Activated naive CD4-positive, alpha-beta T cell treated with anti-CD3 and anti-CD28 coated beads, Interleukin-2, amount 10 ng/mL, durations not matched to agents 7 days and 5 days (primary cell): Measurements from ENCODE around the gene PWWP2B.
"Not testable (repeated sequence)": the region's sequence is repeated elsewhere in the genome, so short reads cannot be mapped to it uniquely, and the experiment has no call there.

ENCODE experiments used
- CTCF ChIA-PET: fragments of 350-600 bp; sonication (Branson Sonifier 250); formaldehyde crosslinking; loops from one replicate; lab custom pipeline; 2021; ENCODE audit warnings: antibody characterized with exemption; lab: Charles Lee
- DNase-seq: peaks from one replicate; pipeline ENCODE4 v3.0.0-alpha.2; 2020
- H3K27ac Mint-ChIP-seq: one replicate; pipeline ENCODE4 v1.8.0; 2021; ENCODE audit warnings: mild to moderate bottlenecking, moderate library complexity, mixed read lengths
- H3K27me3 Mint-ChIP-seq: one replicate; pipeline ENCODE4 v1.8.0; 2021; ENCODE audit warnings: mild to moderate bottlenecking, mixed read lengths
- H3K36me3 Mint-ChIP-seq: one replicate; pipeline ENCODE4 v1.8.0; 2021; ENCODE audit warnings: mixed read lengths
- H3K4me1 Mint-ChIP-seq: one replicate; pipeline ENCODE4 v1.8.0; 2021; ENCODE audit warnings: mixed read lengths
- H3K4me3 Mint-ChIP-seq: one replicate; pipeline ENCODE4 v1.8.0; 2021; ENCODE audit warnings: mild to moderate bottlenecking, moderate library complexity, mixed read lengths
- H3K9me3 Mint-ChIP-seq: one replicate; pipeline ENCODE4 v1.8.0; 2021; ENCODE audit warnings: mixed read lengths

PWWP2B gene

GRCh38 chr10:132380986-132381385, 16.0 kb upstream of the PWWP2B start:
- not testable (repeated sequence) for H3K4me1 Mint-ChIP-seq, H3K4me3 Mint-ChIP-seq, H3K36me3 Mint-ChIP-seq, H3K27ac Mint-ChIP-seq, H3K9me3 Mint-ChIP-seq
- peaks cover 13% of the 10 kb centered on the region for H3K27me3 Mint-ChIP-seq
- peak; percentile 19 for DNase-seq
- CTCF ChIA-PET, result interaction anchor here (1.1 to 1.8 kb wide), 2 partner anchors 28 to 66 kb away, joined by 3 read pairs; no protein-coding TSS in a partner anchor

- DNase-seq, result no peak
- Mint-ChIP-seq H3K4me1 (peaks cover 9% of the 10 kb centered on the region), H3K36me3 (no peaks in the 10 kb centered on the region), H3K4me3 (no peak overlapping the region), H3K27me3 (peaks cover 21% of the 10 kb centered on the region), H3K9me3 (no peaks in the 10 kb centered on the region), H3K27ac (no peak overlapping the region)
- CTCF ChIA-PET, result interaction anchor here (1.8 kb wide), 1 partner anchor 65 kb away, joined by 3 read pairs; no protein-coding TSS in a partner anchor
Observed at GRCh38 chr10:132381741-132382140, 15.3 kb upstream of the PWWP2B start.

- peaks cover 22% of the 10 kb centered on the region for H3K27me3 Mint-ChIP-seq
- H3K27ac Mint-ChIP-seq, result no peak overlapping the region
- peak; percentile 18 for DNase-seq
- no peaks in the 10 kb centered on the region for H3K9me3 Mint-ChIP-seq
- no peak overlapping the region for H3K4me3 Mint-ChIP-seq
- H3K36me3 Mint-ChIP-seq, result no peaks in the 10 kb centered on the region
- CTCF ChIA-PET, result no interaction called here
- peaks cover 9% of the 10 kb centered on the region for H3K4me1 Mint-ChIP-seq
Observed at GRCh38 chr10:132382231-132382922, 14.6 kb upstream of the PWWP2B start.

- DNase-seq, result peak; percentile 4
- H3K36me3 Mint-ChIP-seq, result no peaks in the 10 kb centered on the region
- H3K27me3 Mint-ChIP-seq, result peaks cover 22% of the 10 kb centered on the region
- no peaks in the 10 kb centered on the region for H3K9me3 Mint-ChIP-seq
- CTCF ChIA-PET, result interaction anchor here (1.9 kb wide), 1 partner anchor 71 kb away, joined by 9 read pairs; no protein-coding TSS in a partner anchor
- H3K4me1 Mint-ChIP-seq, result peaks cover 13% of the 10 kb centered on the region
- no peak overlapping the region for H3K27ac Mint-ChIP-seq
- H3K4me3 Mint-ChIP-seq, result no peak overlapping the region
Observed at GRCh38 chr10:132383101-132383500, 13.9 kb upstream of the PWWP2B start.

- CTCF ChIA-PET, result interaction anchor here (1.9 kb wide), 1 partner anchor 71 kb away, joined by 9 read pairs; no protein-coding TSS in a partner anchor
- Mint-ChIP-seq H3K4me1 (peaks cover 13% of the 10 kb centered on the region), H3K27me3 (peaks cover 22% of the 10 kb centered on the region), H3K36me3 (no peaks in the 10 kb centered on the region), H3K9me3 (no peaks in the 10 kb centered on the region), H3K27ac (no peak overlapping the region), H3K4me3 (no peak overlapping the region)
- DNase-seq, result peak; percentile 19
Observed at GRCh38 chr10:132383751-132384196, 13.2 kb upstream of the PWWP2B start.

- no peak overlapping the region for H3K4me3 Mint-ChIP-seq
- H3K27ac Mint-ChIP-seq, result no peak overlapping the region
- peaks cover 13% of the 10 kb centered on the region for H3K4me1 Mint-ChIP-seq
- no peaks in the 10 kb centered on the region for H3K9me3 Mint-ChIP-seq
- CTCF ChIA-PET, result interaction anchor here (1.9 kb wide), 1 partner anchor 70 kb away, joined by 9 read pairs; no protein-coding TSS in a partner anchor
- no peak for DNase-seq
- H3K36me3 Mint-ChIP-seq, result no peaks in the 10 kb centered on the region
- peaks cover 22% of the 10 kb centered on the region for H3K27me3 Mint-ChIP-seq
Observed at GRCh38 chr10:132384618-132385388, 12.2 kb upstream of the PWWP2B start.

- no peak overlapping the region for H3K27ac Mint-ChIP-seq
- DNase-seq, result peak; percentile 13
- H3K36me3 Mint-ChIP-seq, result no peaks in the 10 kb centered on the region
- peaks cover 22% of the 10 kb centered on the region for H3K27me3 Mint-ChIP-seq
- H3K9me3 Mint-ChIP-seq, result no peaks in the 10 kb centered on the region
- peaks cover 13% of the 10 kb centered on the region for H3K4me1 Mint-ChIP-seq
- CTCF ChIA-PET, result no interaction called here
- H3K4me3 Mint-ChIP-seq, result no peak overlapping the region
Observed at GRCh38 chr10:132385389-132385667, 11.7 kb upstream of the PWWP2B start.

- Mint-ChIP-seq H3K4me3 (no peak overlapping the region), H3K9me3 (no peaks in the 10 kb centered on the region), H3K27ac (peak overlapping the region; percentile 64), H3K27me3 (peaks cover 22% of the 10 kb centered on the region), H3K4me1 (peaks cover 13% of the 10 kb centered on the region), H3K36me3 (no peaks in the 10 kb centered on the region)
- CTCF ChIA-PET, result no interaction called here
- peak; percentile 11 for DNase-seq
Observed at GRCh38 chr10:132385721-132386418, 11.1 kb upstream of the PWWP2B start.

- Mint-ChIP-seq H3K36me3 (no peaks in the 10 kb centered on the region), H3K4me1 (peaks cover 13% of the 10 kb centered on the region), H3K27ac (no peak overlapping the region), H3K27me3 (peaks cover 22% of the 10 kb centered on the region), H3K4me3 (no peak overlapping the region), H3K9me3 (no peaks in the 10 kb centered on the region)
- peak; percentile 18 for DNase-seq
- CTCF ChIA-PET, result no interaction called here
Observed at GRCh38 chr10:132386419-132386831, 10.6 kb upstream of the PWWP2B start.

GRCh38 chr10:132386896-132387295, 10.1 kb upstream of the PWWP2B start:
- H3K4me3 Mint-ChIP-seq, H3K27ac Mint-ChIP-seq, H3K9me3 Mint-ChIP-seq, H3K36me3 Mint-ChIP-seq: not testable (repeated sequence)
- Mint-ChIP-seq H3K4me1 (peaks cover 10% of the 10 kb centered on the region), H3K27me3 (peaks cover 22% of the 10 kb centered on the region)
- DNase-seq, result peak; percentile 19
- CTCF ChIA-PET, result interaction anchor here (0.8 to 1.0 kb wide), 2 partner anchors 60 to 67 kb away, joined by 4 to 6 read pairs; no protein-coding TSS in a partner anchor

- CTCF ChIA-PET, result interaction anchor here (0.8 to 1.0 kb wide), 5 partner anchors 18 to 68 kb away, joined by 4 to 8 read pairs (median 5); no protein-coding TSS in a partner anchor
- Mint-ChIP-seq H3K27me3 (peaks cover 18% of the 10 kb centered on the region), H3K27ac (no peak overlapping the region), H3K9me3 (peaks cover 7% of the 10 kb centered on the region), H3K36me3 (no peaks in the 10 kb centered on the region), H3K4me3 (peak overlapping the region; percentile 33), H3K4me1 (peaks cover 4% of the 10 kb centered on the region)
- DNase-seq, result peak; percentile 83
Observed at GRCh38 chr10:132387764-132388210, 9.2 kb upstream of the PWWP2B start.

- H3K27ac Mint-ChIP-seq, result no peak overlapping the region
- H3K4me1 Mint-ChIP-seq, result peaks cover 4% of the 10 kb centered on the region
- CTCF ChIA-PET, result interaction anchor here (0.7 to 1.6 kb wide), 2 partner anchors 58 to 63 kb away, joined by 3 to 6 read pairs; no protein-coding TSS in a partner anchor
- H3K9me3 Mint-ChIP-seq, result peaks cover 7% of the 10 kb centered on the region
- no peak overlapping the region for H3K4me3 Mint-ChIP-seq
- no peaks in the 10 kb centered on the region for H3K36me3 Mint-ChIP-seq
- DNase-seq, result peak; percentile 21
- H3K27me3 Mint-ChIP-seq, result peaks cover 25% of the 10 kb centered on the region
Observed at GRCh38 chr10:132388891-132389432, 8.0 kb upstream of the PWWP2B start.

GRCh38 chr10:132389433-132390169, 7.4 kb upstream of the PWWP2B start:
- Mint-ChIP-seq H3K36me3 (no peaks in the 10 kb centered on the region), H3K27ac (no peak overlapping the region), H3K27me3 (peaks cover 25% of the 10 kb centered on the region), H3K4me3 (no peak overlapping the region), H3K4me1 (peaks cover 4% of the 10 kb centered on the region), H3K9me3 (peaks cover 7% of the 10 kb centered on the region)
- CTCF ChIA-PET, result interaction anchor here (0.7 to 1.6 kb wide), 2 partner anchors 58 to 62 kb away, joined by 3 to 6 read pairs; no protein-coding TSS in a partner anchor
- peak; percentile 22 for DNase-seq
